ENCODE data around the gene IFRD1.
"Not testable (repeated sequence)": the region's sequence is repeated elsewhere in the genome, so short reads cannot be mapped to it uniquely, and the experiment has no call there.

Gene IFRD1

DNA sequence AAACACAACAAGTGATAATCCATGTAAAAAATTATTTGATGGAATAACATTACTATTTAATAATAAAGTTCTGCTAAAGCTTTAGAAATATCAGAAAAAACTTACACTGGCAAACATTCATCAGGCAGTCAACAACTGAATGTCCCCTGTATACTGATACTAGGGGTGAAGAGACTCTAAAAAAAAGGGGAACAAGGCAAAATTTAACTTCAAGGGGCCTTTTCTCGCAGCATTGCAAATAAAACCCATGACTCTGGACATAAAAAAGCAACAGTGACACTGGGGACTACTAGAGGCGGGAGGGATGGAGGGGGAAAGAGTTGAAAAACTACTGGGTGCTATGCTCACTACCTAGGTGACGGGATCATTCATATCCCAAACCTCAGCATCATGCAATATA is 5.8 kb upstream of the IFRD1 start:
- DNase-seq (ENCODE audit: low read depth): no peak

DNA sequence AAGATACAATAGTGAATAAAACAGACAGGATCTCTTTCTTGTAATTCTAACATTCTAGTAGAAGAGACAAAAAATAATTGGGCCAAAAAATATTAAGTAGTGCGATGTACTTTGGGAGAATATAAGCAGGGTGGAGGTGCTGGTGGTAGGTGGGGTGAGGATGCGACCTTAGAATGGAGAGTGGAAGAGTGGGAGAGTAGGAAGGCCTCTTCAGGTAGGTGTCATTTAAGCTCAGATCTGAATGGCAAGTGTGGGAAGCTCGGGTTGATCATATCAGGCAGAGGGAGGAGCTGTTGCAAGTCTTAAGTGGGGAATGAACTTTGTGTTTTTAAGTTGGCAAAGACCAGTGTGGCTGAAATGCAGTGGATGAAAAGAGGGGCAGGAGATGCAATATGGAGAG is 3.8 kb upstream of the IFRD1 start:
- no peak for DNase-seq (ENCODE audit: low read depth)

DNA sequence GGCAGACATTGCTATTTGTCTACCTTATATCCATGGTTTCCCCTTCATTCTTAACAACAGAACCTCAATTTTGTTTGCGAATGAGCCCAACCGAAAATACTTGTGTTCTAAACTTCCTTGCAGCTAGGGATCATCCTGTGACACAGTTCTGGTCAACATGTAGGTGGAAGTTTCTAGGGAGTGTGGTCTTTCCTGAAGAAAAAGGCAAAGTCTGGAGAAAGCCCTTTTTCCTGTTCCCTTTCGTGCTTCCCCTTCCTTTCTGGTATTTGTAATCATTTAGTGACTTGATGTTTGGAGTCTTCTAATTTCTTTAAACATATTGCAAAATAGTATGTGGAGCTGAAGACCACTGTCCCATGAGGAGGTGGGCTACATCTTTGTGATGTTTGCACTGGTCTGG is 2.9 kb upstream of the IFRD1 start:
- no peak for DNase-seq (ENCODE audit: low read depth)

DNA sequence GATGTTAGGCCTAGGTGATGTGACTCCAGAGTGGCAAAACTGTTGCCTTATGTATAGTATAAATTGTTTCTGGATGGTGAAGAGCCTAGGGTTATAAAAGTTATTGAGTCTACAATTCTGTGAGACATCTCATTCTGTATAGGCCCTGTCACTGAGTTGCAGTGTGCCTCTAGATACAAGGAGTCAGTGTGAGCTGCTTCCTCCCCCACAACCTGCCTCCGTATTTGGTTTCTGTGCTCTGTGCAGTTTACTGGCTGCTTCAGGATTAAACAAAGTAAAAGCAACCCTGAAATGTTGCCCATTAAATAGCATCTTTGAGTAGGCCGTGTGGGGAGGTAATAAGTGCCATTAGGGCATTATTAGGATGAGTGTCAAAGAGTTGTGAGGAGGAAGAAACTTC is 1.9 kb upstream of the IFRD1 start:
- no peak for DNase-seq (ENCODE audit: low read depth)

DNA sequence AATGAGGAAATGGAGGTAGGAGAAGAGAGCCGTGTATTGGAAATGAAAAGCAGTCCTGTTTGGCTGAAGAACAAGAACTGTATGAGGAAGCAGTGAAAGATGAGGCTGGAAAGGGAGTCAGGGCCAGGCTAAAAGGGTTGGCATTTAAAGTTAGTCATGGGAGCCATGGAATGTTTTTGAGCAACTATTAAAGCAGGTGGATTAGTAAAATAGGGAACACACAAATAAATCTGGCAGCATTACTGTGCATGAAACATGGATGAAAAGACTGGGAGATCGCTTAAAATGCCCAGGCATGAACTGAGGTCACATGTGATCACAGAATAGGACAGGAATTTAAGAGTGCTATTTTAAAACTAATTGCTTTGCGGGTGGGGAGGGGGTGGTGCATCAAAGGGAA is 1.4 kb upstream of the IFRD1 start:
- DNase-seq (ENCODE audit: low read depth): no peak

DNA sequence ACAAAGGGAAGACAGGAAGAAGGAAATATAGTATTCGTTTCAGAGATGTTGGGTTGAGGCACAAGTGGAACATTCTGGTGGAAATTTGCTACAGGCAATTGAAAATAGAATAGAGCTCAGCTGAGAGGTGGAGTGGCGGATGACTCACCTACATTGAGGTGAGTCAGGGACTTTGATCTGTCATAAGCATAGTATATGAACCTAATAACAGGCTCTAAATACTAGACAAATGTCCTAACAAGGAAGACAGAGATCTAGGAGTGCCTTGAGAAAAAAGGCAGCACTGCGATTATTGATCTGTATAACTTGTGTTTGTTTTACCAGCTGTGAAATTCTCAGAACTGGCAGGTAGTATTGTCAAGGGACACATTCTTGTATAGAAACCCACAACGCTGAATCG is 907 bp upstream of the IFRD1 start:
- peak; percentile 23 for DNase-seq (ENCODE audit: low read depth)

DNA sequence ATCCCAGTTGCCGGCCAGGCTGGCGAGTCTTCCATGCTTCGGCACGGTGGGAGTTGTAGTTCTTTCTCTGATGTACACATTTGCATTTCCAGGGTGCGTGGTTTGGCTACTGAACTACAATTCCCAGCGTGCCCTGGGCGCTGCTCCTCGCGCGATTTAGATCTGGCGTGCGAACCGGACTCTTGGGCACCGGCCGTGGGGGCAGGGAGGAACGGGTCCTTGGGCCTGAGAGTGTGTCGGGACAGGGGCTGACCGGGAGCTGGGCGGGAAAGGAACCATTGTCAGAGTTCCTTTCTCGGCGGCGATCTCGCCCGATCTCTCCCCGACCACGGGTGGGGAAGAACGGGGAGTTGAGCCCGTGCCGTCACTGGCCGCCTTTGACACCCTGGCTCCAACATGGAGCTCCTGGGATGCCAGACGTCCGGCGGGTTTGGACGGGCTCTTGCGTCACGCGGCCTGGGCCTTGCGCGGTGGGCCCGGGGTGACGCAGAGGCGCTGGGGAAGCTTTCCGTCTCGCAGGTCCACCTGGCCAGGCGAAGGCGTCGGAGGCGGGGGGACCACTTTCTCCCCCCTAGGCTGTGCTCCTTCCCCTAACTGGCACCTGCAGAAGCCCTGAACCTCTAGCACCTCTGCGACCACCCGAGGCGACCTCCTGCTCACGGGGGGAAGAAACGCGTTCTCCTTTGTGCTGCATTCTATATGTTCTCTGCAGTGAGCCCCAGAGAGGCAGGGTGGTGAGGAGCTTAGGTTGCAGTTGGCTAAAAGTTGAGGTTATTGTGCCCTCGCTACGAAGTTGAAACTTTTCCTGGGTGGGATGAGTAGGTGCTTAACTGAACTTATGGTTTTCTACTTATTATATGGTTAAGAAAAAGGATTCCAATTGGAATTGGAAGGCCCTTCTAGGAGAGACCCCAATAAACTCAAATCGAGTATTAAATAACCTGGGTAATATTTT is 824 bp downstream of the IFRD1 start:
- peak; percentile 68 for DNase-seq (ENCODE audit: low read depth)

DNA sequence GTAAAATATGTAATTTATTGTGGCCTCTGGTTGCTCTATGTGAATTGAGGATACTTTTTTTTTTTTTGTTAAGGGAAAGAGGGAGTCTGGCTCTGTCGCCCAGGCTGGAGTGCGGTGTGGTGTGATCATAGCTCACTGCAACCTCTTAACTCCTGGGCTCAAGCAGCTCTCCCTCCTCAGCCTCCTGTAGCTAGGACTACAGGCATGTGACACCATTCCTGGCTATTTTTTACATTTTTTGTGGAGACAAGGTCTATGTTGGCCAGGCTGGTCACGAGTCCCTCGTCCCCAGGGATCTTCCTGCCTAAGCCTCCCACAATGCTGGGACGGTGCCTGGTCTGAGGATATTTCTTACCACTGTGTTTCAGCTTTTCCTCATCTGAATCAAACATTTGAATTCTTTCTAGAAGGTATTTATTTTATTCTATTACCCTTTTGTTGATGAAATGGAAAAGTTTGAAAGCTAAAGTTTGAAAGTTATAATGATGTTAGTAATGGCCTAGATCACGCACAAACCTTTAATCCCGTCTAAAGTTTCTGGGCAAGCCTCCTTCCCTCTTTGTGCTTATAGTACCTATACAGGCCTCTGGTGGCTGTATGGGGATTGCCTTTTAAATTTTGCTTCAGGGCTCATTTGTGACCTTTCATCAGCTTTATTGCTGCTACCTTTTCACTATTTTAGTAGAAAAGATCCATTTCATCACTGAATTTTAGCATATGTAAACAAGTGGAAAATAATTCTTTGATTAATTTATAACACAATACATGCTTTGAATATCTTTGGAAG is 2.0 kb downstream of the IFRD1 start:
- DNase-seq (ENCODE audit: low read depth): no peak

DNA sequence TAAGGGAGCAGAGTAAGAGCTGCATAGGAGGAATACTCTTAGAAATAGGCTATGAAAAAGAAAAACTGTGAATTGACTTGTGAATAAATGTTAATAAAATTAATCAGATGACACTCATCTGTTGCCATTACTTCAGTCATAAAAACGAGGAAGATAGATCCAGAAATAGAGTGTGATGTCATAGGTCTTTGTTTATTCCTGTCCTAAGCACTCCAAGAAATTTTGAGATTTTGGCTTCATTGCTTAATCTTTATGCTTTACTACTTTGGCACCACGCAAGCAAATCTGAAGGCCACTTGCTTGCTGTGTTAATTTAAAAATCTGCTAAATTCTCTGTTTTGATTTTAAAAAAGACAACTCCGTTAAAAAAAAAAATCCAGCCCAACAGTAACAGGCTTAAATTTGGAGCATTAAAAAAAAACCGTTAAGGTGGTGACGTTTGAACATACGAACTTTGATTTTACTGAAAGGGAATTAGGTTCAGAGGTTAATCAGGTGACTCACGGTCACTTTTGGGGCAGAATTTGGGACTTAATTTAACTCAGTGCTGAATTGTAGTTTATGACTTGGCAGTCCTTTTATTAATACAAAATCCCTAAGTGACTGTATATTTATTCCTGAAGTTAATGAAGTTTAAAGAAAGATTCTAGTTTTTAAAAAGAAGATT is 3.4 kb downstream of the IFRD1 start:
- DNase-seq (ENCODE audit: low read depth): no peak

DNA sequence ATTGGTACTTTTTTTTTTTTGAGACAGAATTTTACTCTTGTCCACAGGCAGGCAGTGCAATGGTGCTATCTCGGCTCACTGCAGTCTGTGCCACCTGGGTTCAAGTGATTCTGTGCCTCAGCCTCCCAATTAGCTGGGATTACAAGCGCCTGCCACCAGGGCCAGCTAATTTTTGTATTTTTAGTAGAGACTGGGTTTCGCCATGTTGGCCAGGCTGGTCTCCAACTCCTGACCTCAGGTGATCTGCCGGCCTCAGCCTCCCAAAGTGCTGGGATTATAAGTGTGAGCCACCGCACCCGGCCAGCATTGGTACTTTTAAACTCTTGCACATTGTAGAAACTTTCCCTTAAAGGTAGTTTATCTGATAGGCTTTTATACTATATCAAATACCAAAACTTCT is 3.9 kb downstream of the IFRD1 start:
- DNase-seq (ENCODE audit: low read depth): not testable (repeated sequence)

DNA sequence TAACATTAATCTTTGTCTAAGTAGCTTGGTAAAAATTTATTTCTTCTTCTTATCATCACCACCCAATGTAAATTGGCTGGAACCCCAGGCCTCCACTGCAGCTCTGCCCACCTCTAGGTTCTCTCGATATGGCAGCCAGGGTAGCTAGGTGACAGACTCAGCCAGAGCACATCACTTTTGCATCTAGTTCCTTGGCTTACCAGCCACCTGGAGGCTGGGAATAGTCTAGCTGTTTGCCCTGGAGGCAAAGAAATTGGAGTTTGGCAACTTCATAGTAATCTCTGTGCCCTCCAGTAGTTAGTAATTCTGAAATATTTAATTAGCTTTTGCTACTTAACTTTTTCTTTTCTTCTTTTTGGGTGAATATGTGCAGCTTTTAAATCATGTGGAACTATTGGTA is 9.4 kb downstream of the IFRD1 start:
- no peak for DNase-seq (ENCODE audit: low read depth)

DNA sequence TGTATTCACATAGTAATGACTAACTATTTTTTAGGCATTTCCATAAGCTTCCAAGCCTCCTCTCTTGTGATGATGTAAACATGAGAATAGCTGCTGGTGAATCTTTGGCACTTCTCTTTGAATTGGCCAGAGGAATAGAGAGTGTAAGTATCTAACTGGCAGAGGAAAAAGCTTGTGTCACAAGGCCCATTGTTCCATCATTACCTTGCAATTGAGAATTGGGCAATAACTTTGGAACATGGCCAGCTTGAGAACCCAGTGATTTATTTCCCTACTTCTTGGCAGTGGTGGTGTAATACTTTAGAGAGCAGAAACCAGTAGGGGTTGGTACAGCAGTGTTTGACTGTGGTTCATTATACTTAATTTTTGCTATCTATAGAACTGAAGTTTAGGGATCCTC is 12.0 kb downstream of the IFRD1 start:
- no peak for DNase-seq (ENCODE audit: low read depth)

DNA sequence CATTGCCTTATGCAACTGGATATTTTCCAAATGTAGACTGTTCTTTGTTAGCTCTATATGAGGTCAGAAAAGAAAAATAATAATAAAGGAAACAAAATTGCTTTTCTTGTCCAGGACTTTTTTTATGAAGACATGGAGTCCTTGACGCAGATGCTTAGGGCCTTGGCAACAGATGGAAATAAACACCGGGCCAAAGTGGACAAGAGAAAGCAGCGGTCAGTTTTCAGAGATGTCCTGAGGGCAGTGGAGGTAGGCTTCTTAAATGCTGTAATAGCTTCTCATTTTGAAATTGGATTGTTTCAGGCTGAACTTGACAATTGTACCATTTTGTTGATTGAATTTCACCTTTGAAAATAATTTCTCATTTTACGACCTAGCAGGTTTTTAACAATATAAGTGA is 17.6 kb downstream of the IFRD1 start:
- no peak for DNase-seq (ENCODE audit: low read depth)

DNA sequence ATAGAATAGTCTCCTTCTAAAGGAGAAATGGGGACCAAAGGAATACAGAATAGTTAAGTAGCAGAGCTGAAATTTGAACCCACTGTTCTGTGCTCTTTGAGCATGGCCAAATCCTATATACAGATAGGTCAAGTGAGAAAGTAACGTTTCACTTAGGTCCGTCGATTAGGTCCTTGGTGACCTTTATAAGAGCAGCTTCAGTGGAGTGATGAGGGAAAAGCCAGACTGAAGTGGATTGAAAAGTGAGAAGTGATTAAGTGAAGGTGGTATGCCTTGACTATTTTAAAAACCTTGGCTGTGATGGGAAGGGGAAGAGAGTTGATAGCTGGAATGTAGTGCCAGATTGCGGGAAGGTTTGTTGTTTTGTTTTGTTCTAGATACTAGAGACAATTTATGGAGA is 19.9 kb downstream of the IFRD1 start:
- DNase-seq (ENCODE audit: low read depth): no peak

DNA sequence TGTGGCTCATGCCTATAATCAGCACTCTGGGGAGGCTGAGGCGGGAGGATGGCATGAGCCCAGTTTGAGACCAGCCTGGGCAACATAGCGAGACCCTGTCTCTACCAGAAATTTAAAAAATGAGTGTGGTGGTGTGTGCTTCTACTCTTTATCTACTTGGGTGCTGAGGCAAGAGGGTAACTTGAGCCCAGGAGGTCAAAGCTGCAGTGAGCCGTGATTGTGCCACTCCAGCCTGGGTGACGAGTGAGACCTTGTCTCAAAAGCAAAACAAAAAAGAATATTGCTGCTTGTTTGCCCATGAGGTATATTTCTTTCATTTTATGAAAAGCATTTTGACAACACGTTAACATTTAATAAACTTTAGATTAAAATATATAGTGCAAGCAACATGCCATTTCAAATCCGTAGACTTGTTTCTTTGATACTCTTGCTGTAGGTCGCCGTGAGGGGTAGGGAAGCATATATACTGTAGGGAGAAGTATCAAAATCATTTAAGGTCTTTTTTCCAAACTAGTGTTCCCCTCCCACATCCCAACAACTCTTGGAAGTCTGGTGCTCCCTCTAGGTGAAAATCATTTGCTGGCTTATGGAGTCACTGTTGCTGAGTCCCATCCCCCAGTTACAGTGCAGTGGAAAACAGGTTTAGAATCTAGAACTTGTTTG is 26.3 kb downstream of the IFRD1 start:
- DNase-seq (ENCODE audit: low read depth): no peak

DNA sequence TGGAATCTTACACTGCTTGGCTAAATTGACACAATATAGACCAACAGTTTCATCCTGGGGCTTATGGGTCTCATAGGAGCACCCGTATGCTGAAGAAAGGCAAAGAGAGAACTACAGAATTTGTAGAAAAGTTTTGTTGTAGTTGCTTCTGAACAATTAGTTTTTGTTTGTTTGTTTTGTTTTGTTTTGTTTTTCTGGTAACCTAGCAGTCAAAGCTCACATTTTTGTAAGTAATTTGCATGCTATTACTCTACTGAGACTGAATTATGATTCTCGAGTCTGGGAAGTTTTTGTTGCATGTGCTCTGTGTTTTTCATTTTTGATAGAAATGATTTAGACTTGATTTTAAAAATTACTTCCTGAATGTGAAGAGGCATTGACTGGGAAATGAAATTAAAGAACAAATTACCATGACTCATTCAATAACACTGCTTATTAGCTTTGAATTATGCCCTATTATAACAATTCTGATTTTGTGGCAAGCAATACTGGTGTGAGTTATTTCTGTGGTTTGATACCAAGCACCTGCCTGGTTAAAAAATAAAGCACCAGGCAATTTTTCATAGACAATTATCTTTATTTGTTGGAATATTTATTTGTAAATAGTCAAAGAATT is 31.0 kb downstream of the IFRD1 start:
- DNase-seq (ENCODE audit: low read depth): no peak

DNA sequence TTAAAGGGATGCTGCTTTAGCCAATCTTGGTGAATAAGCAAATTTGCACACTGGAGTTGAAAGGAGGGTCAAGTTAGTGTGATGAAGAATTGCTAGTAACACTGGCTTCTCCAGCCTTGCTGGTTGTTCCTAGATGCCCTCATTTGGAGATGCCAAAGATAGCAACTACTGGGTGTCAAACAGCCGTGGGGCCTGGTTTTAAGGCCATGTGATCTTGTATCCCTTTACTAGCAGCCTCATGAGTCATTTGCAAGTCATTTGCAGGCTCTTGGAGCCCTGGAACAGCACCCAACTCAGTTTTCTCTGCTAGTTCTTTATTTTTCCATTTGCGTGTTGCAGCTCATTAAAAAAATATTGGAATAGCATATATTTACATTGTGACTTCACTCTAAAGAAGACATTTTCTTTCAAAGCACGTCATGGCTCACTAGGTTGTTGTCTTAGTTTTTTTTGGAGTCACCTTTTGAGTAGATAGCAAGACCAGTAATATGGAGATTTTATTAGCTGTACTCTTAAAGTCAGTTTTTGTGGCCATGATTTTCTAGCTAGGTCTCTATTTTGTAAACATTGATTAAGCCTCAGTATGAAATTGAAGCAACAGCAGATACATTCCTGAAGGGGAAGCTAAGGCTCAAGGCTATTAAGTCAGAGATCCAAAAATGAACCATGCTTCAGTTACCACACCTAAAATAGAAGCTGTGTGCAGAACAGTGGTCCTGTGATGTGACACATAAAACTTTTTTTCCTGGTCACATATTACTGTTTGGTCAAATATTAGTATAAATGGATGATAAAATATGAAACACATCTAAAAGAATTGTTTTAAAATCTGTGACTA is 31.8 kb downstream of the IFRD1 start:
- no peak for DNase-seq (ENCODE audit: low read depth)

DNA sequence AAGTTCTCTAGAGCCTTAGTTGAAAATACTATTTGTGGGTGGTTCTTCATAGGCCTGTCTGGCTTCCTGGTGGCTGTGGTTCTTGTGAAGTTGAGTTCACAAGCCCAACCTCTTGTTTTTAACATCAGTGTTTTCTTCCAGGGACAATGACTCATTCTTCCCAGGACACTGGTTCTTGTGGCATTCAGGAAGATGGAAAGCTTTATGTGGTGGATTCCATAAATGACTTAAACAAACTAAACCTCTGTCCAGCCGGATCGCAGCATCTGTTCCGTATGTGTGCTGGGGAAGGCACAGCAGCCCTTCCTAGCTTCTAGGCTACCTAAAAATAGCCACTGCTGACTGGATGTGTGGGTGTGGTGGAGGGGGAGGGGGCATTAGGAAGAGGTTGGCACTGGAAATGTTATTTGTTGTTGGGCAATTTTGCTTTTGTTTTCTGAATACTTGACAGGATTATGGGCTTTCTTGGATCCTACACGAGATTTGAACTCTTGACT is 34.5 kb downstream of the IFRD1 start:
- no peak for DNase-seq (ENCODE audit: low read depth)

DNA sequence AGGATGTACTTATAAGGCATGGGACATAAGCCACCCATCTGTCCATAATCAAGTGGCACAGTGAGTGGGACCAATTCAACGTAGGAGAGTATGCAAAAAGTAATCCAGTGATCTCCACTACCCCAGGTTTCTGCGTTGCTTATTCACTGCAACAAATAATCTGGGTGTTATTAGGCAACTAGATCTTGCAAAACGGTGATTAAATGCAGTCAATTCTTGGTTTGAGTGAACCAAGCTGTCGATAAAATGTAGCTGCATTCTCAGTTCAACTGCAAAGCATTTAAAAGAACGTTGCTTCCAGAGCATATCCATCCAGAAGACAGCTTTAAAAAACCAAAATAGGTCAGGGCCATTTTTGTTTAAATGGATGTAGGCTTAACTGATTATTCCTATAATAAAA is 35.5 kb downstream of the IFRD1 start:
- DNase-seq (ENCODE audit: low read depth): no peak

DNA sequence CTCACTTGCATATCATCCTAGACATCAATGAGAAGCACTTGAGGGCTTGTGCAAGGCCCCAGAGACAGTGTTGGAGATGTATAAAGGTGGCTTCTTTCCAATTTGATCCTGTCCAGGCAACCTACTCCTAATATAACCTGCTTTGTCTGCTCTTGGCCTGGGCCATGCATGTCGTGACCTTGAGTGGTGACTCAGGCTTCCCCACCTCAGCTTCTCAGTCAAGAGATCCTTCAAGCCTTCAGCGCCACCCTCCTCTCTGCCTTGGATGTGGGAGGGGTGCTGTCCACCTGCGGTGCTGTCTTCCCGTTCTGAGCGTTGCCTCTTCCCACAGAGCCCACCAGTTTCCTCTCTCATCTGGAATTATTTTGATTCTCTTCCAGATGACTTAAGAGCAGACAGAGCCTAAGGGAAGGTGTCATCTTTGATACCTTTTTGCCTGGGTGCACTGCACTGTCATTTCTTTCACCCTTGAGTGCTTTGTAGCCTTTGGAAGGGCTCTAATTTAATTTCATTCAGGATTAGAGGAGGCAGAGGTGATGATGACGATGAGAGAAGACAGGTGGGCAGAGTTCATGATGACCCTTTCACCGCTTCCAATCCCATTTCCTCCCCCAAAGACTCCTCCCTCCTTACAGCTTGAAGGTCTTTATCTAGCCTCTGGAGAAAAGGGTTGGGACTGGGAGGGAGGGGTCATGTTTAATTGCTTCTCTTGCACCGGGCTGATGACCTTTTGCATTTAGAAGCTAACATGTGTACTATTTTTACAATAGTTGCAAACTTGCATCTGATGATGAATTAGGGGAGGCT is 37.4 kb downstream of the IFRD1 start:
- no peak for DNase-seq (ENCODE audit: low read depth)
